Colonic mucosa (tissue), 4 donors: ENCODE data around the gene AKNA. TPM values are rescaled to one million over a fixed set of nuclear protein-coding genes. Genes with fewer than 3 reads are reported as not detected.

Experiments
- DNase-seq: peaks from one replicate; pipeline ENCODE4 v3.0.0-alpha.2; 2020
- H3K27ac ChIP-seq: fragments of 200-600 bp; one replicate; pipeline ENCODE4 v1.8.0; 2021
- H3K27me3 ChIP-seq: fragments of 200-600 bp; one replicate; pipeline ENCODE4 v1.8.0; 2021
- H3K36me3 ChIP-seq: fragments of 200-600 bp; one replicate; pipeline ENCODE4 v1.8.0; 2021
- H3K4me1 ChIP-seq: fragments of 200-600 bp; one replicate; pipeline ENCODE4 v1.8.0; 2021; ENCODE audit warnings: mild to moderate bottlenecking
- H3K4me3 ChIP-seq: fragments of 200-600 bp; one replicate; pipeline ENCODE4 v1.8.0; 2021
- H3K9ac ChIP-seq, 2 donors: one replicate each; pipeline ENCODE4 v1.7.0; 2013; ENCODE audit warnings: control low read depth in 2 of 2, low read depth in 2 of 2, low read length in 2 of 2
- H3K9me3 ChIP-seq: fragments of 200-600 bp; one replicate; pipeline ENCODE4 v1.8.0; 2021
- CTCF ChIP-seq: fragments of 200-600 bp; IDR thresholded peaks from one replicate; pipeline ENCODE4 v1.8.0; 2022; ENCODE audit warnings: antibody characterized with exemption, mild to moderate bottlenecking
- intact Hi-C: fragments of 100-400 bp; cut with DNase I; formaldehyde crosslinking; loops from one replicate; pipeline ENCODE4 v1.14.1; 2022
- total RNA-seq, 2 donors: library from RNA; stranded (reverse); fragmentation: NEBNext Ultra II Directional in 1 of 2; extraction: Animal tissue kit (Norgen Biotek cat#: 25700) in 1 of 2; gene quantifications; one replicate each; pipeline ENCODE4 v1.2.1, GENCODE V29; 2021
- donor health status: healthy.
- donor health status: DM: no; HTN: no; CAD: no.
- donor health status: DM: no; HTN: no; CAD: no.

Gene AKNA
- total RNA-seq, 2 donors from 2014 or later = 26.9 to 44.9 TPM

GRCh38 chr9:114303977-114304376 is 83.8 kb downstream of the AKNA start:
- DNase-seq = peak; percentile 7
- Histone ChIP-seq H3K27me3 (no peaks in the 10 kb centered on the region), H3K4me1 (no peaks in the 10 kb centered on the region), H3K36me3 (no peaks in the 10 kb centered on the region), H3K4me3 (no peak overlapping the region), H3K27ac (no peak overlapping the region), H3K9me3 (no peaks in the 10 kb centered on the region), H3K9ac (no peak overlapping the region)
- TF ChIP-seq CTCF = no peak
- intact Hi-C loops = no loop called here

GRCh38 chr9:114303571-114303970 is 84.2 kb downstream of the AKNA start:
- intact Hi-C loops = no loop called here
- H3K4me1 ChIP-seq = no peaks in the 10 kb centered on the region
- no peak overlapping the region for H3K9ac ChIP-seq
- H3K4me3 ChIP-seq = no peak overlapping the region
- H3K36me3 ChIP-seq = no peaks in the 10 kb centered on the region
- H3K9me3 ChIP-seq = no peaks in the 10 kb centered on the region
- TF ChIP-seq CTCF = no peak
- no peak overlapping the region for H3K27ac ChIP-seq
- peak; percentile 13 for DNase-seq
- no peaks in the 10 kb centered on the region for H3K27me3 ChIP-seq

- Histone ChIP-seq H3K27me3 (no peaks in the 10 kb centered on the region), H3K9ac (no peak overlapping the region), H3K27ac (no peak overlapping the region), H3K4me1 (no peaks in the 10 kb centered on the region), H3K4me3 (no peak overlapping the region), H3K36me3 (no peaks in the 10 kb centered on the region), H3K9me3 (no peaks in the 10 kb centered on the region)
- no peak for TF ChIP-seq CTCF
- intact Hi-C loops = no loop called here
- DNase-seq = peak; percentile 4
Measured at GRCh38 chr9:114302727-114303126, 85.1 kb downstream of the AKNA start.

- H3K36me3 ChIP-seq = no peaks in the 10 kb centered on the region
- intact Hi-C loops = no loop called here
- H3K27ac ChIP-seq = no peak overlapping the region
Measured at GRCh38 chr9:114301798-114302565, 85.8 kb downstream of the AKNA start.

More at GRCh38 chr9:114301798-114302565, 85.8 kb downstream of the AKNA start:
- Histone ChIP-seq H3K27me3 (no peaks in the 10 kb centered on the region), H3K4me3 (no peak overlapping the region), H3K9ac (no peak overlapping the region), H3K9me3 (no peaks in the 10 kb centered on the region), H3K4me1 (no peaks in the 10 kb centered on the region)
- peak; percentile 14 for DNase-seq
- no peak for TF ChIP-seq CTCF
